SK-N-SH treated with all-trans-retinoic acid at 6 μM for 48 hours (cell line): ENCODE measurements around the gene ZXDC.

ENCODE experiments used
- ATAC-seq: fragments of 200-7000 bp; cut with Tn5 transposase; 3 replicates; pipeline ENCODE4 v1.9.1; 2020; ENCODE audit warnings: mild to moderate bottlenecking, moderate library complexity
- ARNTL ChIP-seq: fragments of 450-650 bp; formaldehyde crosslinking; IDR thresholded peaks from 2 replicates; pipeline ENCODE4 v1.5.0; 2020; ENCODE audit warnings: low read depth, mild to moderate bottlenecking, moderate library complexity, borderline replicate concordance
- BACH2 ChIP-seq: fragments of 250-450 bp; sonication (Bioruptor Pico); IDR thresholded peaks from 2 replicates; pipeline ENCODE4 v1.9.0; 2021; ENCODE audit warnings: mild to moderate bottlenecking, borderline replicate concordance
- CSDC2 ChIP-seq: fragments of 250-450 bp; sonication (Bioruptor Pico); IDR thresholded peaks from 2 replicates; pipeline ENCODE4 v1.5.0; 2020; ENCODE audit warnings: mild to moderate bottlenecking, moderate library complexity
- ESRRG ChIP-seq: fragments of 250-450 bp; sonication (Bioruptor Pico); IDR thresholded peaks from 2 replicates; pipeline ENCODE4 v1.6.1; 2021; ENCODE audit warnings: mild to moderate bottlenecking
- GLIS3 ChIP-seq: fragments of 250-450 bp; sonication (Bioruptor Pico); IDR thresholded peaks from 2 replicates; pipeline ENCODE4 v1.5.0; 2020; ENCODE audit warnings: mild to moderate bottlenecking, moderate library complexity
- ISL1 ChIP-seq: fragments of 250-450 bp; sonication (Bioruptor Pico); IDR thresholded peaks from 2 replicates; pipeline ENCODE4 v2.1.2; 2022; ENCODE audit warnings: mild to moderate bottlenecking, moderate library complexity
- PPARA ChIP-seq: fragments of 250-450 bp; sonication (Bioruptor Pico); IDR thresholded peaks from 2 replicates; pipeline ENCODE4 v1.5.0; 2020; ENCODE audit warnings: mild to moderate bottlenecking, borderline replicate concordance
- RARB ChIP-seq: fragments of 250-450 bp; sonication (Bioruptor Pico); IDR thresholded peaks from 2 replicates; pipeline ENCODE4 v1.8.0; 2021; ENCODE audit warnings: mild to moderate bottlenecking, moderate library complexity
- SNAI2 ChIP-seq: fragments of 250-450 bp; sonication (Bioruptor Pico); IDR thresholded peaks from 2 replicates; pipeline ENCODE4 v1.5.0; 2020; ENCODE audit warnings: mild to moderate bottlenecking, moderate library complexity
- TCF4 ChIP-seq: fragments of 250-450 bp; sonication (Bioruptor Pico); IDR thresholded peaks from 2 replicates; pipeline ENCODE4 v1.8.0; 2021; ENCODE audit warnings: mild to moderate bottlenecking, moderate library complexity, borderline replicate concordance
- TOX ChIP-seq: fragments of 250-450 bp; sonication (Bioruptor Pico); IDR thresholded peaks from 2 replicates; pipeline ENCODE4 v1.8.0; 2021; ENCODE audit warnings: mild to moderate bottlenecking, moderate library complexity, borderline replicate concordance
- ZC3H10 ChIP-seq: fragments of 250-450 bp; sonication (Bioruptor Pico); IDR thresholded peaks from 2 replicates; pipeline ENCODE4 v1.5.1; 2021; ENCODE audit warnings: mild to moderate bottlenecking, moderate library complexity
- ZFP3 ChIP-seq: fragments of 250-450 bp; sonication (Bioruptor Pico); IDR thresholded peaks from 2 replicates; pipeline ENCODE4 v1.5.0; 2020; ENCODE audit warnings: mild to moderate bottlenecking, moderate library complexity
- ZFP30 ChIP-seq: fragments of 450-650 bp; formaldehyde crosslinking; IDR thresholded peaks from 2 replicates; pipeline ENCODE4 v1.5.0; 2022; ENCODE audit warnings: mild to moderate bottlenecking, moderate library complexity
- ZNF70 ChIP-seq: fragments of 450-650 bp; formaldehyde crosslinking; IDR thresholded peaks from 2 replicates; pipeline ENCODE4 v1.5.0; 2020; ENCODE audit warnings: mild to moderate bottlenecking, moderate library complexity
- TF ChIP-seq, protein P1 (sequence below): fragments of 250-450 bp; sonication (Bioruptor Pico); IDR thresholded peaks from 2 replicates; pipeline ENCODE4 v1.5.0; 2020; ENCODE audit warnings: mild to moderate bottlenecking, moderate library complexity
- TF ChIP-seq, protein P2 (sequence below): fragments of 250-450 bp; sonication (Bioruptor Pico); IDR thresholded peaks from 2 replicates; pipeline ENCODE4 v1.8.0; 2021; ENCODE audit warnings: low read depth, mild to moderate bottlenecking, moderate library complexity, borderline replicate concordance
- TF ChIP-seq, protein P3 (sequence below): fragments of 250-450 bp; sonication (Bioruptor Pico); IDR thresholded peaks from 2 replicates; pipeline ENCODE4 v1.8.0; 2020; ENCODE audit warnings: mild to moderate bottlenecking, moderate library complexity, borderline replicate concordance

ZXDC gene

DNA sequence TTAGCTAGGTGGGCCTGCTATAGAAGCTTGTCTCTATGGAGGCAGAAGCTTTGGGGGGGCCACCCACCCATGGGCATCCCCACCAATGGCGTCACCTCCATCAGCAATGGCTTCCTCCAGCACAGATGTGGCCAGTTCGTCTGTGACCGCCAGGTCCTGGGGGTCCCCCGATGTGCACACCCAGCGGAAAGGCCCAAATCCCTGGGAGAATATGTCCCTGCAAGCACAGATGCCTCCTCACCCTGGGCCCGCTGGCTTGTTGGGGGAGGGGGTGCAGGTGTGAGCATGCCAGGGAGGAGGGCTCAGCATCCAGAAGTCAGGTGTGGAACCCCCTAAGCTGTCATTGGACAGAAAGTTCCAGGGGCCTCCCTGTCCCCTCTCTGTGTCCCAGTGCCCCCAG is 22.3 kb upstream of the ZXDC start:
- TF ChIP-seq TCF4 (CRISPR knock-in tag): no peak
- no peak for TF ChIP-seq RARB
- TF ChIP-seq, protein P1, sequence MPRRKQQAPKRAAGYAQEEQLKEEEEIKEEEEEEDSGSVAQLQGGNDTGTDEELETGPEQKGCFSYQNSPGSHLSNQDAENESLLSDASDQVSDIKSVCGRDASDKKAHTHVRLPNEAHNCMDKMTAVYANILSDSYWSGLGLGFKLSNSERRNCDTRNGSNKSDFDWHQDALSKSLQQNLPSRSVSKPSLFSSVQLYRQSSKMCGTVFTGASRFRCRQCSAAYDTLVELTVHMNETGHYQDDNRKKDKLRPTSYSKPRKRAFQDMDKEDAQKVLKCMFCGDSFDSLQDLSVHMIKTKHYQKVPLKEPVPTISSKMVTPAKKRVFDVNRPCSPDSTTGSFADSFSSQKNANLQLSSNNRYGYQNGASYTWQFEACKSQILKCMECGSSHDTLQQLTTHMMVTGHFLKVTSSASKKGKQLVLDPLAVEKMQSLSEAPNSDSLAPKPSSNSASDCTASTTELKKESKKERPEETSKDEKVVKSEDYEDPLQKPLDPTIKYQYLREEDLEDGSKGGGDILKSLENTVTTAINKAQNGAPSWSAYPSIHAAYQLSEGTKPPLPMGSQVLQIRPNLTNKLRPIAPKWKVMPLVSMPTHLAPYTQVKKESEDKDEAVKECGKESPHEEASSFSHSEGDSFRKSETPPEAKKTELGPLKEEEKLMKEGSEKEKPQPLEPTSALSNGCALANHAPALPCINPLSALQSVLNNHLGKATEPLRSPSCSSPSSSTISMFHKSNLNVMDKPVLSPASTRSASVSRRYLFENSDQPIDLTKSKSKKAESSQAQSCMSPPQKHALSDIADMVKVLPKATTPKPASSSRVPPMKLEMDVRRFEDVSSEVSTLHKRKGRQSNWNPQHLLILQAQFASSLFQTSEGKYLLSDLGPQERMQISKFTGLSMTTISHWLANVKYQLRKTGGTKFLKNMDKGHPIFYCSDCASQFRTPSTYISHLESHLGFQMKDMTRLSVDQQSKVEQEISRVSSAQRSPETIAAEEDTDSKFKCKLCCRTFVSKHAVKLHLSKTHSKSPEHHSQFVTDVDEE (CRISPR knock-in tag): no peak
- no peak for TF ChIP-seq CSDC2 (CRISPR knock-in tag)
- no peak for TF ChIP-seq ISL1 (CRISPR knock-in tag)
- no peak for TF ChIP-seq TOX (CRISPR knock-in tag)
- TF ChIP-seq ZNF70 (CRISPR knock-in tag): no peak
- TF ChIP-seq ESRRG (CRISPR knock-in tag): no peak
- TF ChIP-seq ZFP30 (CRISPR knock-in tag): no peak
- no peak for ATAC-seq

DNA sequence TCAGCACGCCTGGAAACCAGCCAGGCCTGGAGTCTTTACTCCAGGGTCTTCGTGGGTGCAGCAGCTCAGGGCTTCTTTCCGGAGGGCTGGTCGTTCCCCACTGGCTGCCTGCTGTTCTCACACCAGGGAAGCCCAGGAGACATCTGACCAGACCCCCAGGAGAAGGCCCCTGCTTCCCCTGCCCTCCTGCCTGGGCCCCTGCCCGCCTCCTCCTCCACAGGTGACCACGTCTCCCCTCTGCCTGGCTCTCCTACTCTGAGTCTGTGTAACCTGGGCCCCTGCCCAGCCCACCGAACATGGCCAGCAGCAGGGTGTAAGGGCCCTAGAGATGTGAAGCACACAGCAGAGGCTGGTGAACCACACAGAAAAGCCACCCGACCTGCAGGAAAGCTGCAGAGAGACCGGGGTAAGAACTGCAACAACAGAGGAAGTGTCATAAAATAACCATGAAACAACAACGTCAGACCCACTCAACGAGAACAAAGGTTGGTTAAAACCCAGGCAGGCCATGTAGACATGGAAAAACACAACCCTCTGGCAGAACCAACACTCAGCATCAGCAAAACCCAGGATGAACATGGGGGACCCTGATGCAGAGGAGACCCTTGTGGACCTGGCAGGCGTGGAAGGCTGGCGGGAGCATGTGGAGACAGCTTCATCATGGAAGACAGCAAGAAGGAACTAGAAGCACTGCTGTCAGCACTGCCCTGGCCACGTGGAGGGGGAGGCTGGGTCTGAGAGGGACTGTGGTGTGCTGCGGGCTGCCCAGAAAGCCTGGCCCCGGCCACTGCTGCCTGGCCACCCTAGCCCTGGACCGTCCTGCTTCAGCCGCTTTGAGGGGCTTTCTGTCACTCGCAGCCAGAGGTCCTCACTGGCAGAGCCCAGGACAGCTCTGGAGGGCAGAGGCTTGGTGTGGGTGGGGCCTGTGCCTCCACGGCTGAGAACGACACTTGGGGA is 21.5 kb upstream of the ZXDC start:
- TF ChIP-seq ZFP30 (CRISPR knock-in tag) (no peak), ZC3H10 (no peak), ZFP3 (no peak), ZNF70 (CRISPR knock-in tag) (no peak), BACH2 (no peak)
- no peak for ATAC-seq

DNA sequence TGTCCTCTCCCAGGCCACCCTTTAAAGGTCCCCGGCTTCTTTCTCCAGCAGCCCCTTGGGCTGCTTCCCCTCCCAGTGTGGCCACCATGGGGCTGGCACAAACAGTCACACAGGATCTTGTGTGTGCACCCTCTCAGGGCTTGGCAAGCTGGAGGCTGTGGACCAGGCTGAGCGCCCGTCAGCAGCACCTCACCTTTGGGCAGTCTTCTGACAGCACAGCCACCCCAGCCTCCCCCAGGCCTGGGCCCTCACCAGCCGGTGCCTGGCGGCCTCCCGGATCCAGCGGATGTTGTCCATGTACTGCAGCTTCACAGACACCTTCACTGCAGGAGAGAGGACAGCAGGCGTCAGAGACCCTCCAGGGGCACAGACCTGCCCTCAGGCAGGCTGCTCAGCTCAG is 20.1 kb upstream of the ZXDC start:
- ATAC-seq: no peak
- no peak for TF ChIP-seq TOX (CRISPR knock-in tag)
- no peak for TF ChIP-seq ZNF70 (CRISPR knock-in tag)
- TF ChIP-seq PPARA (CRISPR knock-in tag): no peak
- no peak for TF ChIP-seq GLIS3 (CRISPR knock-in tag)
- no peak for TF ChIP-seq SNAI2 (CRISPR knock-in tag)
- no peak for TF ChIP-seq TCF4 (CRISPR knock-in tag)
- no peak for TF ChIP-seq ZFP3

DNA sequence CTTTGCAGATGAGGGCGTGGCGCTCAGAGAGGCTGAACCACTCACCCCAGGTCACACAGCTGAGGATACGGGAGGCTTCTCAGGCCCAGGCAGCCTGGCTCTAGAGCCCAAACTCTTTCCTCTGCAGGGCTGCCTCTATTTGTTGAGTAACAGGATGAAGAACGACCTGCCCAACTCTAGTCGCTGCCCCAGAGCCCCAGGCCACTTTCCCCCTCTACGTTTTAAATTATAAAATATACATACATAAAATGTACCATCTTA is 19.2 kb upstream of the ZXDC start:
- ATAC-seq: no peak
- no peak for TF ChIP-seq CSDC2 (CRISPR knock-in tag)
- no peak for TF ChIP-seq ARNTL (CRISPR knock-in tag)
- TF ChIP-seq ZFP3: no peak
- TF ChIP-seq ISL1 (CRISPR knock-in tag): no peak
- TF ChIP-seq, protein P2, sequence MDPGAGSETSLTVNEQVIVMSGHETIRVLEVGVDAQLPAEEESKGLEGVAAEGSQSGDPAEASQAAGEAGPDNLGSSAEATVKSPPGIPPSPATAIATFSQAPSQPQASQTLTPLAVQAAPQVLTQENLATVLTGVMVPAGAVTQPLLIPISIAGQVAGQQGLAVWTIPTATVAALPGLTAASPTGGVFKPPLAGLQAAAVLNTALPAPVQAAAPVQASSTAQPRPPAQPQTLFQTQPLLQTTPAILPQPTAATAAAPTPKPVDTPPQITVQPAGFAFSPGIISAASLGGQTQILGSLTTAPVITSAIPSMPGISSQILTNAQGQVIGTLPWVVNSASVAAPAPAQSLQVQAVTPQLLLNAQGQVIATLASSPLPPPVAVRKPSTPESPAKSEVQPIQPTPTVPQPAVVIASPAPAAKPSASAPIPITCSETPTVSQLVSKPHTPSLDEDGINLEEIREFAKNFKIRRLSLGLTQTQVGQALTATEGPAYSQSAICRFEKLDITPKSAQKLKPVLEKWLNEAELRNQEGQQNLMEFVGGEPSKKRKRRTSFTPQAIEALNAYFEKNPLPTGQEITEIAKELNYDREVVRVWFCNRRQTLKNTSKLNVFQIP (CRISPR knock-in tag): no peak
- no peak for TF ChIP-seq PPARA (CRISPR knock-in tag)
- TF ChIP-seq, protein P3, sequence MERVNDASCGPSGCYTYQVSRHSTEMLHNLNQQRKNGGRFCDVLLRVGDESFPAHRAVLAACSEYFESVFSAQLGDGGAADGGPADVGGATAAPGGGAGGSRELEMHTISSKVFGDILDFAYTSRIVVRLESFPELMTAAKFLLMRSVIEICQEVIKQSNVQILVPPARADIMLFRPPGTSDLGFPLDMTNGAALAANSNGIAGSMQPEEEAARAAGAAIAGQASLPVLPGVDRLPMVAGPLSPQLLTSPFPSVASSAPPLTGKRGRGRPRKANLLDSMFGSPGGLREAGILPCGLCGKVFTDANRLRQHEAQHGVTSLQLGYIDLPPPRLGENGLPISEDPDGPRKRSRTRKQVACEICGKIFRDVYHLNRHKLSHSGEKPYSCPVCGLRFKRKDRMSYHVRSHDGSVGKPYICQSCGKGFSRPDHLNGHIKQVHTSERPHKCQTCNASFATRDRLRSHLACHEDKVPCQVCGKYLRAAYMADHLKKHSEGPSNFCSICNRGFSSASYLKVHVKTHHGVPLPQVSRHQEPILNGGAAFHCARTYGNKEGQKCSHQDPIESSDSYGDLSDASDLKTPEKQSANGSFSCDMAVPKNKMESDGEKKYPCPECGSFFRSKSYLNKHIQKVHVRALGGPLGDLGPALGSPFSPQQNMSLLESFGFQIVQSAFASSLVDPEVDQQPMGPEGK: no peak
- no peak for TF ChIP-seq ZNF70 (CRISPR knock-in tag)
- no peak for TF ChIP-seq ESRRG (CRISPR knock-in tag)
- no peak for TF ChIP-seq ZC3H10
- no peak for TF ChIP-seq BACH2
- TF ChIP-seq RARB: no peak
- TF ChIP-seq, protein P1 (CRISPR knock-in tag): no peak
- no peak for TF ChIP-seq SNAI2 (CRISPR knock-in tag)
